HG03432 (cell line): ENCODE data around the gene NFIC.
"Not testable (repeated sequence)": the region's sequence is repeated elsewhere in the genome, so short reads cannot be mapped to it uniquely, and the experiment has no call there.

Source experiments
- ATAC-seq: cut with Tn5 transposase; IDR thresholded peaks from one replicate; pipeline ENCODE4 v1.9.1; 2021; ENCODE audit warnings: mild to moderate bottlenecking, moderate library complexity; ENCODE audit not compliant: unreplicated experiment

NFIC gene

GRCh38 chr19:3396881-3397265 is 30.5 kb downstream of the NFIC start:
- no peak for ATAC-seq

GRCh38 chr19:3397266-3398022 is 31.1 kb downstream of the NFIC start:
- no peak for ATAC-seq

- ATAC-seq, result no peak
Measured at GRCh38 chr19:3398114-3398899, 31.9 kb downstream of the NFIC start.

GRCh38 chr19:3398900-3399278 is 32.5 kb downstream of the NFIC start:
- no peak for ATAC-seq

GRCh38 chr19:3399311-3399710 is 32.9 kb downstream of the NFIC start:
- ATAC-seq, result not testable (repeated sequence)

- ATAC-seq, result no peak
Measured at GRCh38 chr19:3401004-3401768, 34.8 kb downstream of the NFIC start.

- ATAC-seq, result no peak
Measured at GRCh38 chr19:3402631-3403443, 36.5 kb downstream of the NFIC start.

GRCh38 chr19:3403489-3404323 is 37.3 kb downstream of the NFIC start:
- ATAC-seq, result no peak

GRCh38 chr19:3404324-3405260 is 38.2 kb downstream of the NFIC start:
- ATAC-seq, result no peak

- no peak for ATAC-seq
Measured at GRCh38 chr19:3405261-3405653, 38.9 kb downstream of the NFIC start.

GRCh38 chr19:3406571-3407111 is 40.3 kb downstream of the NFIC start:
- ATAC-seq, result no peak

GRCh38 chr19:3407556-3408516 is 41.5 kb downstream of the NFIC start:
- no peak for ATAC-seq

- no peak for ATAC-seq
Measured at GRCh38 chr19:3408996-3409345, 42.6 kb downstream of the NFIC start.

- ATAC-seq, result no peak
Measured at GRCh38 chr19:3409346-3410064, 43.1 kb downstream of the NFIC start.

GRCh38 chr19:3411636-3412035 is 45.3 kb downstream of the NFIC start:
- ATAC-seq, result no peak

- no peak for ATAC-seq
Measured at GRCh38 chr19:3412066-3412465, 45.7 kb downstream of the NFIC start.

- no peak for ATAC-seq
Measured at GRCh38 chr19:3413796-3414327, 47.5 kb downstream of the NFIC start.
